IMR-90 (cell line): ENCODE data around the gene KCNJ3. TPM values are rescaled to one million over a fixed set of nuclear protein-coding genes. Genes with fewer than 3 reads are reported as not detected.

Experiments
- ATAC-seq: fragments of 200-7000 bp; cut with Tn5 transposase; 2 replicates; pipeline ENCODE4 v1.9.1; 2020; ENCODE audit warnings: low read depth, mild to moderate bottlenecking, moderate library complexity
- BruUV-seq: library from RNA; stranded (reverse); fragments of 400-500 nt; replicated peaks from 2 replicates; lab custom pipeline; 2021; lab: Mats Ljungman, UMichigan
- CTCF ChIA-PET: fragments of 300-600 bp; formaldehyde crosslinking; extraction: SDS; loops from one replicate; lab custom pipeline; 2021; ENCODE audit warnings: antibody characterized with exemption; lab: Yijun Ruan, JAX
- POLR2A ChIA-PET: fragments of 300-600 bp; sonication (Branson Sonifier 250); formaldehyde crosslinking; loops from one replicate; lab custom pipeline; 2022; ENCODE audit warnings: antibody characterized with exemption; ENCODE audit not compliant: unreplicated experiment; lab: Charles Lee
- DNase-seq: peaks from one replicate; pipeline ENCODE4 v3.0.0; 2013
- H2AFZ ChIP-seq: replicated peaks from 2 replicates; pipeline ENCODE3; 2013; ENCODE audit warnings: low read length, mild to moderate bottlenecking; ENCODE audit not compliant: poor library complexity
- H2AK5ac ChIP-seq: 2 replicates; pipeline ENCODE4 v1.6.1; 2013; ENCODE audit warnings: low read depth, low read length, inconsistent platforms
- H2AK9ac ChIP-seq: replicated peaks from 2 replicates; pipeline ENCODE3; 2013; ENCODE audit warnings: mild to moderate bottlenecking, low read depth, low read length, moderate library complexity; ENCODE audit not compliant: poor library complexity
- H2BK120ac ChIP-seq: 2 replicates; pipeline ENCODE4 v1.6.1; 2013; ENCODE audit warnings: low read depth, low read length, inconsistent platforms
- H2BK15ac ChIP-seq: 3 replicates; pipeline ENCODE4 v1.6.1; 2013; ENCODE audit warnings: low read depth, low read length, inconsistent platforms
- H2BK20ac ChIP-seq: 2 replicates; pipeline ENCODE4 v1.6.1; 2013; ENCODE audit warnings: low read depth, mild to moderate bottlenecking, inconsistent platforms, low read length, moderate library complexity
- H2BK5ac ChIP-seq: 2 replicates; pipeline ENCODE4 v1.6.1; 2013; ENCODE audit warnings: mild to moderate bottlenecking, low read depth, low read length, inconsistent platforms; ENCODE audit not compliant: poor library complexity, severe bottlenecking
- H3K14ac ChIP-seq: replicated peaks from 2 replicates; pipeline ENCODE4 v1.6.1; 2013; ENCODE audit warnings: low read depth, low read length, inconsistent platforms
- H3K18ac ChIP-seq: 2 replicates; pipeline ENCODE4 v1.6.1; 2013; ENCODE audit warnings: low read depth, low read length, control low read depth
- H3K23ac ChIP-seq: 2 replicates; pipeline ENCODE4 v1.6.1; 2013; ENCODE audit warnings: low read depth, low read length, inconsistent platforms
- H3K27ac ChIP-seq: 2 replicates; pipeline ENCODE4 v1.5.1; 2013; ENCODE audit warnings: mild to moderate bottlenecking, control low read depth, low read length; ENCODE audit not compliant: insufficient read depth
- H3K27me3 ChIP-seq: 2 replicates; pipeline ENCODE4 v1.6.1; 2013; ENCODE audit warnings: low read length; ENCODE audit not compliant: control insufficient read depth, insufficient read depth
- H3K36me3 ChIP-seq: 2 replicates; pipeline ENCODE4 v1.6.1; 2013; ENCODE audit warnings: low read length, mixed read lengths; ENCODE audit not compliant: control insufficient read depth, insufficient read depth
- H3K4ac ChIP-seq: 2 replicates; pipeline ENCODE4 v1.6.1; 2013; ENCODE audit warnings: low read depth, low read length, inconsistent platforms
- H3K4me1 ChIP-seq: 2 replicates; pipeline ENCODE4 v1.6.1; 2013; ENCODE audit warnings: low read length, mixed read lengths; ENCODE audit not compliant: control insufficient read depth, insufficient read depth
- H3K4me2 ChIP-seq: 2 replicates; pipeline ENCODE4 v1.6.1; 2013; ENCODE audit warnings: low read depth, mild to moderate bottlenecking, control low read depth, low read length, moderate library complexity
- H3K4me3 ChIP-seq: 2 replicates; pipeline ENCODE4 v1.5.1; 2013; ENCODE audit warnings: low read depth, mild to moderate bottlenecking, control low read depth, low read length, moderate library complexity; ENCODE audit not compliant: insufficient read depth
- H3K56ac ChIP-seq: 2 replicates; pipeline ENCODE4 v1.6.1; 2013; ENCODE audit warnings: low read length, inconsistent platforms; ENCODE audit not compliant: insufficient read depth; ENCODE audit errors: extremely low read depth
- H3K79me1 ChIP-seq, 2 experiments: 2 replicates each; pipeline ENCODE4 v1.6.1; 2013; ENCODE audit warnings: low read length in 2 of 2, inconsistent platforms in 1 of 2, low read depth in 1 of 2
- H3K9ac ChIP-seq: 2 replicates; pipeline ENCODE4 v1.6.1; 2013; ENCODE audit warnings: low read depth, low read length, control low read depth
- H3K9me1 ChIP-seq: 2 replicates; pipeline ENCODE4 v1.6.1; 2013; ENCODE audit warnings: low read length, inconsistent platforms; ENCODE audit not compliant: insufficient read depth
- H3K9me3 ChIP-seq: 2 replicates; pipeline ENCODE4 v1.6.1; 2013; ENCODE audit warnings: low read length; ENCODE audit not compliant: control insufficient read depth, insufficient read depth
- H4K20me1 ChIP-seq: 2 replicates; pipeline ENCODE4 v1.6.1; 2013; ENCODE audit warnings: low read length, inconsistent platforms; ENCODE audit not compliant: insufficient read depth
- H4K5ac ChIP-seq: 2 replicates; pipeline ENCODE4 v1.6.1; 2013; ENCODE audit warnings: mild to moderate bottlenecking, low read depth, low read length, control low read depth
- H4K8ac ChIP-seq, 2 experiments: 2 replicates each; pipeline ENCODE4 v1.6.1; 2013; ENCODE audit warnings: low read depth in 2 of 2, low read length in 2 of 2, control low read depth in 1 of 2, inconsistent platforms in 1 of 2
- H4K91ac ChIP-seq: 2 replicates; pipeline ENCODE4 v1.6.1; 2013; ENCODE audit warnings: low read depth, low read length, inconsistent platforms; ENCODE audit not compliant: insufficient read depth
- MAZ ChIP-seq: IDR thresholded peaks from 2 replicates; pipeline ENCODE4 v1.6.1; 2012; ENCODE audit warnings: low read depth, mild to moderate bottlenecking, low read length, improper control_type of control experiment, moderate library complexity, borderline replicate concordance
- dilution Hi-C: fragments of 300-500 bp; cut with HindIII; formaldehyde crosslinking; loops from one replicate; pipeline ENCODE4 v1.14.3; 2018; ENCODE audit warnings: low sequenced_read_pairs; ENCODE audit not compliant: unreplicated experiment
- in situ Hi-C: fragments of 300-500 bp; cut with MboI; formaldehyde crosslinking; loops from 3 replicates; pipeline ENCODE4 v1.14.3; 2019; ENCODE audit warnings: low sequenced_read_pairs, inconsistent platforms, mixed read lengths
- intact Hi-C: fragments of 100-400 bp; cut with micrococcal nuclease; formaldehyde crosslinking; loops from 2 replicates; pipeline ENCODE4 v1.10.0; 2022
- polyA plus RNA-seq, 3 experiments: library from polyadenylated mRNA; depleted of rRNA; stranded (reverse); fragments of >200 nt; gene quantifications; 2 replicates each; pipeline ENCODE4 v1.2.3, GENCODE V29; 2012; ENCODE audit warnings: low replicate concordance in 1 of 3
- total RNA-seq: library from RNA; depleted of rRNA; stranded (reverse); fragments of >200 nt; gene quantifications from 2 replicates; pipeline ENCODE4 v1.2.3, GENCODE V29; 2012

Gene KCNJ3
- total and polyA plus RNA-seq, 2 of the 4 experiments (the other 2 are of a cell fraction), result not detected

DNA sequence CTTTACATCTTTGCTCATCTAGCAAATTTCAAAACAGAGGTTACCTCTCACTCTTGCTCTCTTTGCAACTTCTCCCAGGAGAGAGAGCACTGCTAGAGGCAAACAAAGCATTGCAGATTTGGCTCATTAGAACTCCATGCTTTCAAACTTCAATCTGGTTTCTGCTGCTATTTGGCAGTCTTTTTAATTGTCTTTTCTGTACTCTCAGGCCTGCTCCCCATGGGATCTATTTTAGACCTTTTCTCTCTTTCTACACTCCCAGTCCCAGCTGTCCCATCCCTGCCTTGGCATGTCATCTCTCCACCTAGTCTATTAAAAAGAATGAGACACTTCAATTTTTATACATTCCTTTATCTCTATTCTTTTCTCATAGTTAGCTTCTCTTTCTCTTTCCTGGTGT is 15.2 kb downstream of the KCNJ3 start:
- Histone ChIP-seq H4K20me1 (no peaks in the 10 kb centered on the region), H3K27ac (no peak overlapping the region), H3K4me3 (no peak overlapping the region), H2BK15ac (no peak overlapping the region), H2BK20ac (no peak overlapping the region), H4K5ac (no peak overlapping the region), H3K79me1 (no peaks in the 10 kb centered on the region), H3K18ac (no peak overlapping the region), H2BK120ac (no peak overlapping the region), H3K4me1 (no peaks in the 10 kb centered on the region), H3K56ac (no peak overlapping the region), H3K14ac (no peak overlapping the region), H3K36me3 (no peaks in the 10 kb centered on the region), H3K27me3 (no peaks in the 10 kb centered on the region), H2AFZ (no peak overlapping the region), H3K9me3 (peaks cover 8% of the 10 kb centered on the region), H3K9me1 (no peaks in the 10 kb centered on the region), H2AK5ac (no peak overlapping the region), H2AK9ac (no peak overlapping the region), H3K4me2 (no peak overlapping the region), H2BK5ac (no peak overlapping the region), H3K23ac (no peak overlapping the region), H4K91ac (no peak overlapping the region), H4K8ac (no peak overlapping the region), H3K4ac (no peak overlapping the region), H3K9ac (no peak overlapping the region)
- no peak for ATAC-seq
- in situ Hi-C loops (no loop called here), intact Hi-C loops (no loop called here), dilution Hi-C loops (no loop called here)
- CTCF ChIA-PET, result no interaction called here
- TF ChIP-seq MAZ, result no peak
- BruUV-seq, result no TSS peak
- POLR2A ChIA-PET, result no interaction called here
- DNase-seq, result no peak
